HepG2 (cell line): Measurements from ENCODE around the gene SH3GL1. TPM values are rescaled to one million over a fixed set of nuclear protein-coding genes. Genes with fewer than 3 reads are reported as not detected.
A peak's percentile ranks its signal among the peaks of the same experiment; 100 is the strongest.

Experiments
- DNMT1 ChIP-seq: sonication (generic); formaldehyde crosslinking; IDR thresholded peaks from 2 replicates; pipeline ENCODE4 v1.5.1; 2020; ENCODE audit warnings: mild to moderate bottlenecking, missing genetic modification reagents
- DR1 ChIP-seq: sonication (generic); formaldehyde crosslinking; IDR thresholded peaks from 2 replicates; pipeline ENCODE4 v1.8.0; 2021; ENCODE audit warnings: mild to moderate bottlenecking, missing genetic modification reagents, inconsistent platforms
- EZH2 ChIP-seq: conservative IDR thresholded peaks from 2 replicates; pipeline ENCODE4 v1.6.1; 2012; ENCODE audit warnings: mild to moderate bottlenecking, low read depth, low read length, moderate library complexity
- KAT2B ChIP-seq: fragments of 150-350 bp; IDR thresholded peaks from 2 replicates; pipeline ENCODE4 v1.6.1; 2014; ENCODE audit warnings: low read depth, low read length, borderline replicate concordance
- NRL ChIP-seq: sonication (generic); formaldehyde crosslinking; IDR thresholded peaks from 2 replicates; pipeline ENCODE4 v1.5.0; 2020; ENCODE audit warnings: missing genetic modification reagents, mild to moderate bottlenecking, moderate library complexity, borderline replicate concordance
- SIX1 ChIP-seq: sonication (generic); formaldehyde crosslinking; IDR thresholded peaks from 2 replicates; pipeline ENCODE4 v1.4.0; 2020; ENCODE audit warnings: missing genetic modification reagents, borderline replicate concordance
- WIZ ChIP-seq: sonication (generic); formaldehyde crosslinking; IDR thresholded peaks from 2 replicates; pipeline ENCODE4 v1.5.1; 2020; ENCODE audit warnings: mild to moderate bottlenecking, missing genetic modification reagents
- YY1 ChIP-seq: IDR thresholded peaks from 2 replicates; pipeline ENCODE4 v1.6.1; 2011; ENCODE audit warnings: low read length, low read depth, moderate library complexity, mild to moderate bottlenecking; ENCODE audit not compliant: insufficient read depth, insufficient replicate concordance
- ZNF430 ChIP-seq: sonication (generic); formaldehyde crosslinking; IDR thresholded peaks from 2 replicates; pipeline ENCODE4 v1.9.0; 2021; ENCODE audit warnings: mild to moderate bottlenecking, missing genetic modification reagents
- ZNF460 ChIP-seq: sonication (generic); formaldehyde crosslinking; IDR thresholded peaks from 2 replicates; pipeline ENCODE4 v1.5.1; 2020; ENCODE audit warnings: missing genetic modification reagents, mild to moderate bottlenecking, borderline replicate concordance
- ZNF549 ChIP-seq: sonication (generic); formaldehyde crosslinking; IDR thresholded peaks from 2 replicates; pipeline ENCODE4 v1.5.0; 2020; ENCODE audit warnings: missing genetic modification reagents
- ZNF713 ChIP-seq: sonication (generic); formaldehyde crosslinking; IDR thresholded peaks from 2 replicates; pipeline ENCODE4 v1.4.0; 2020; ENCODE audit warnings: mild to moderate bottlenecking, missing genetic modification reagents
- ZNF780A ChIP-seq: sonication (generic); formaldehyde crosslinking; IDR thresholded peaks from 2 replicates; pipeline ENCODE4 v1.8.0; 2022; ENCODE audit warnings: mild to moderate bottlenecking, missing genetic modification reagents, moderate library complexity
- polyA plus RNA-seq, 8 experiments: library from polyadenylated mRNA; depleted of rRNA in 3 of 8; stranded (reverse) in 7 of 8; unstranded in 1 of 8; fragments of >200 nt; fragmentation: Illumina TruSeq in 4 of 8; extraction: Trizol in 4 of 8; gene quantifications; 2 replicates each; pipeline versions ENCODE4 v1.2.1 to v1.2.3, GENCODE V29; 2011 to 2016; ENCODE audit warnings: low read depth in 4 of 8, missing spikeins in 1 of 8, mixed read lengths in 1 of 8; ENCODE audit not compliant: insufficient read depth in 1 of 8
- total RNA-seq, 5 experiments: library from RNA; depleted of rRNA; stranded (reverse); fragments of >200 nt; fragmentation: Illumina TruSeq; extraction: Trizol; gene quantifications; 2 replicates each; pipeline ENCODE4 v1.2.3, GENCODE V29; 2016; ENCODE audit warnings: low read depth in 1 of 5
- TF ChIP-seq, protein P1 (sequence below): IDR thresholded peaks from 2 replicates; pipeline ENCODE4 v1.6.1; 2016; ENCODE audit warnings: mild to moderate bottlenecking, missing biosample characterization, missing genetic modification reagents
- TF ChIP-seq, protein P2 (sequence below), 2 experiments: sonication (generic) in 1 of 2; formaldehyde crosslinking in 1 of 2; IDR thresholded peaks; 2 replicates each; pipeline versions ENCODE4 v1.6.1 to v1.9.0; 2014 to 2022; ENCODE audit warnings: antibody characterized with exemption in 1 of 2, borderline replicate concordance in 1 of 2, inconsistent platforms in 1 of 2, low read depth in 1 of 2, missing genetic modification reagents in 1 of 2
- TF ChIP-seq, protein P3 (sequence below), 2 experiments: sonication (generic) in 1 of 2; formaldehyde crosslinking in 1 of 2; IDR thresholded peaks; 2 replicates each; pipeline versions ENCODE4 v1.4.0 to v1.6.1; 2018 to 2020; ENCODE audit warnings: missing genetic modification reagents in 2 of 2, borderline replicate concordance in 1 of 2, low read depth in 1 of 2, mild to moderate bottlenecking in 1 of 2, missing biosample characterization in 1 of 2

Gene SH3GL1
- total and polyA plus RNA-seq, 2 of the 13 experiments (the other 11 are each of a cell fraction or from before 2014, with no cell fraction given) = 33.0 to 45.1 TPM

DNA sequence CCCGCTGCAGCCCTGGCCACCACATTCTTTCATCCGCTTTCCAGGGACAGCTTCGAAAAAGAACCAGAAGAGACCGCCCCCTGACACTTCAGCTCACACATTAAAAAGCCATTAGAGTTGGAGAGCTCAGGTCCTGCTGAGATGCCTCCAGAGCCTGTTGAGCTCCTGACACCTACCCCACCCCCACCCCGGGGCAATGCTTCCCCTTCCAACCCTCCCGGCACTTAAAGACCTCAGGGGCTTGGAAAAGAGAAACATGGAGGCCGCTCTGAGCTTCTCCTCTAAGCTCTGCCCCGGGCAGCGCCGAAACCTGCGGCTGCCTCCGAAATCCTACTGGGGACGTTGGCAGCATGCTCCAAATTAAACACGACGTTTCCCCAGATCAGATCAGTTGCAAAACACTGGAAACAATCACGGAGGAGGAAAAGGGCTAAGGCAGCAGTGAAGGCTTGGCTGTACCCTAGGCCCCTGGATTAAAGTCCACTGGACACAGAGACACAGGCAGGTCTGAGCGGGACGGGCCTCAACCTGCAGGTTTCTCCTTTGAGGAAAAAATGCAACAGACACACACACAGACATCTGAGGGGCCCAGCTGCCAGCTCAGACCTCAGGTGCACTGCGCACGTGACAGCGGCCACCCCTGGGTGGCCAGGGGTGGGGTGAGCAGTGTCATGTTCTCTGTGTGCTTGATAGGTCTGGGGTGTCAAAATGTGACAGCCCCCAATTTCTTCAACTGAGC, 9.6 kb downstream of the SH3GL1 start (continued):
- TF ChIP-seq YY1 (no peak), NRL (CRISPR knock-in tag) (no peak), WIZ (CRISPR knock-in tag) (no peak), ZNF460 (CRISPR knock-in tag) (no peak; the same call in 1 of the 2 replicates), SIX1 (CRISPR knock-in tag) (0 out of 2 replicates have a peak, but pooled peaks have one; percentile 21), KAT2B (no peak), ZNF713 (0 out of 2 replicates have a peak, but pooled peaks have one; percentile 59), ZNF780A (CRISPR knock-in tag) (no peak), DR1 (peak; percentile 54; the same call in 1 of the 2 replicates), ZNF430 (peak; percentile 78; the same call in 1 of the 2 replicates), ZNF549 (CRISPR knock-in tag) (no peak), DNMT1 (CRISPR knock-in tag) (no peak), EZH2 (no peak)
- TF ChIP-seq, protein P1, sequence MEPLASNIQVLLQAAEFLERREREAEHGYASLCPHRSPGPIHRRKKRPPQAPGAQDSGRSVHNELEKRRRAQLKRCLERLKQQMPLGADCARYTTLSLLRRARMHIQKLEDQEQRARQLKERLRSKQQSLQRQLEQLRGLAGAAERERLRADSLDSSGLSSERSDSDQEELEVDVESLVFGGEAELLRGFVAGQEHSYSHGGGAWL = 0 out of 2 replicates have a peak, but pooled peaks have one; percentile 50
- TF ChIP-seq, protein P2, sequence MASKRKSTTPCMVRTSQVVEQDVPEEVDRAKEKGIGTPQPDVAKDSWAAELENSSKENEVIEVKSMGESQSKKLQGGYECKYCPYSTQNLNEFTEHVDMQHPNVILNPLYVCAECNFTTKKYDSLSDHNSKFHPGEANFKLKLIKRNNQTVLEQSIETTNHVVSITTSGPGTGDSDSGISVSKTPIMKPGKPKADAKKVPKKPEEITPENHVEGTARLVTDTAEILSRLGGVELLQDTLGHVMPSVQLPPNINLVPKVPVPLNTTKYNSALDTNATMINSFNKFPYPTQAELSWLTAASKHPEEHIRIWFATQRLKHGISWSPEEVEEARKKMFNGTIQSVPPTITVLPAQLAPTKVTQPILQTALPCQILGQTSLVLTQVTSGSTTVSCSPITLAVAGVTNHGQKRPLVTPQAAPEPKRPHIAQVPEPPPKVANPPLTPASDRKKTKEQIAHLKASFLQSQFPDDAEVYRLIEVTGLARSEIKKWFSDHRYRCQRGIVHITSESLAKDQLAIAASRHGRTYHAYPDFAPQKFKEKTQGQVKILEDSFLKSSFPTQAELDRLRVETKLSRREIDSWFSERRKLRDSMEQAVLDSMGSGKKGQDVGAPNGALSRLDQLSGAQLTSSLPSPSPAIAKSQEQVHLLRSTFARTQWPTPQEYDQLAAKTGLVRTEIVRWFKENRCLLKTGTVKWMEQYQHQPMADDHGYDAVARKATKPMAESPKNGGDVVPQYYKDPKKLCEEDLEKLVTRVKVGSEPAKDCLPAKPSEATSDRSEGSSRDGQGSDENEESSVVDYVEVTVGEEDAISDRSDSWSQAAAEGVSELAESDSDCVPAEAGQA (IDR thresholded peaks at IDR 0.05; ENCODE audit: low read depth) = peak; percentile 60; the same call in 1 of the 2 replicates
- TF ChIP-seq, protein P2 (CRISPR knock-in tag; IDR thresholded peaks at IDR 0.05; ENCODE audit: borderline replicate concordance) = no peak
- TF ChIP-seq, protein P3, sequence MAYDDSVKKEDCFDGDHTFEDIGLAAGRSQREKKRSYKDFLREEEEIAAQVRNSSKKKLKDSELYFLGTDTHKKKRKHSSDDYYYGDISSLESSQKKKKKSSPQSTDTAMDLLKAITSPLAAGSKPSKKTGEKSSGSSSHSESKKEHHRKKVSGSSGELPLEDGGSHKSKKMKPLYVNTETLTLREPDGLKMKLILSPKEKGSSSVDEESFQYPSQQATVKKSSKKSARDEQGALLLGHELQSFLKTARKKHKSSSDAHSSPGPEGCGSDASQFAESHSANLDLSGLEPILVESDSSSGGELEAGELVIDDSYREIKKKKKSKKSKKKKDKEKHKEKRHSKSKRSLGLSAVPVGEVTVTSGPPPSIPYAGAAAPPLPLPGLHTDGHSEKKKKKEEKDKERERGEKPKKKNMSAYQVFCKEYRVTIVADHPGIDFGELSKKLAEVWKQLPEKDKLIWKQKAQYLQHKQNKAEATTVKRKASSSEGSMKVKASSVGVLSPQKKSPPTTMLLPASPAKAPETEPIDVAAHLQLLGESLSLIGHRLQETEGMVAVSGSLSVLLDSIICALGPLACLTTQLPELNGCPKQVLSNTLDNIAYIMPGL (CRISPR knock-in tag; IDR thresholded peaks at IDR 0.05; ENCODE audit: borderline replicate concordance in 1 of 2, low read depth in 1 of 2) = peak; percentile 38 to 59; a peak in 3 of 4 replicates
